ENCODE measurements around the gene UGT1A9.

The UGT1A9 gene

GRCh38 chr2:233796254-233796653 is 124.6 kb downstream of the UGT1A9 start:
- no peak for DNase-seq
- no peaks in the 10 kb centered on the region for H3K36me3 ChIP-seq (replicated peaks; ENCODE audit: insufficient read depth, low read length)
- no peak overlapping the region for H3K4me3 ChIP-seq (ENCODE audit: low read length)
- H3K27ac ChIP-seq (ENCODE audit: low read length) = no peak overlapping the region
- H2AFZ ChIP-seq (ENCODE audit: low read length) = no peak overlapping the region
- H3K9me2 ChIP-seq (replicated peaks; ENCODE audit: insufficient read depth, low read length) = no peaks in the 10 kb centered on the region
- TF ChIP-seq EZH2 (optimal IDR thresholded peaks at IDR 0.05; ENCODE audit: low read depth, low read length) = no peak
- TF ChIP-seq, protein P1, sequence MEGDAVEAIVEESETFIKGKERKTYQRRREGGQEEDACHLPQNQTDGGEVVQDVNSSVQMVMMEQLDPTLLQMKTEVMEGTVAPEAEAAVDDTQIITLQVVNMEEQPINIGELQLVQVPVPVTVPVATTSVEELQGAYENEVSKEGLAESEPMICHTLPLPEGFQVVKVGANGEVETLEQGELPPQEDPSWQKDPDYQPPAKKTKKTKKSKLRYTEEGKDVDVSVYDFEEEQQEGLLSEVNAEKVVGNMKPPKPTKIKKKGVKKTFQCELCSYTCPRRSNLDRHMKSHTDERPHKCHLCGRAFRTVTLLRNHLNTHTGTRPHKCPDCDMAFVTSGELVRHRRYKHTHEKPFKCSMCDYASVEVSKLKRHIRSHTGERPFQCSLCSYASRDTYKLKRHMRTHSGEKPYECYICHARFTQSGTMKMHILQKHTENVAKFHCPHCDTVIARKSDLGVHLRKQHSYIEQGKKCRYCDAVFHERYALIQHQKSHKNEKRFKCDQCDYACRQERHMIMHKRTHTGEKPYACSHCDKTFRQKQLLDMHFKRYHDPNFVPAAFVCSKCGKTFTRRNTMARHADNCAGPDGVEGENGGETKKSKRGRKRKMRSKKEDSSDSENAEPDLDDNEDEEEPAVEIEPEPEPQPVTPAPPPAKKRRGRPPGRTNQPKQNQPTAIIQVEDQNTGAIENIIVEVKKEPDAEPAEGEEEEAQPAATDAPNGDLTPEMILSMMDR (IDR thresholded peaks at IDR 0.05; ENCODE audit: low read length) = no peak
- no peak for TF ChIP-seq EZH2phosphoT487 (IDR thresholded peaks at IDR 0.05; ENCODE audit: low read length)
- no peak overlapping the region for H3K9ac ChIP-seq (ENCODE audit: low read length)
- no peak overlapping the region for H3K4me2 ChIP-seq (ENCODE audit: low read depth, low read length)
- H3K27me3 ChIP-seq (replicated peaks; ENCODE audit: insufficient read depth, low read length) = no peaks in the 10 kb centered on the region
- H3F3A ChIP-seq (ENCODE audit: insufficient read depth, low read length) = no peaks in the 10 kb centered on the region
- H3K9me3 ChIP-seq (replicated peaks; ENCODE audit: insufficient read depth, low read length) = no peaks in the 10 kb centered on the region
- peaks cover 5% of the 10 kb centered on the region for H3K4me1 ChIP-seq (ENCODE audit: low read length)
- no peaks in the 10 kb centered on the region for H3K79me2 ChIP-seq (ENCODE audit: low read length)
- H4K20me1 ChIP-seq (ENCODE audit: insufficient read depth, low read length) = no peaks in the 10 kb centered on the region

DNA sequence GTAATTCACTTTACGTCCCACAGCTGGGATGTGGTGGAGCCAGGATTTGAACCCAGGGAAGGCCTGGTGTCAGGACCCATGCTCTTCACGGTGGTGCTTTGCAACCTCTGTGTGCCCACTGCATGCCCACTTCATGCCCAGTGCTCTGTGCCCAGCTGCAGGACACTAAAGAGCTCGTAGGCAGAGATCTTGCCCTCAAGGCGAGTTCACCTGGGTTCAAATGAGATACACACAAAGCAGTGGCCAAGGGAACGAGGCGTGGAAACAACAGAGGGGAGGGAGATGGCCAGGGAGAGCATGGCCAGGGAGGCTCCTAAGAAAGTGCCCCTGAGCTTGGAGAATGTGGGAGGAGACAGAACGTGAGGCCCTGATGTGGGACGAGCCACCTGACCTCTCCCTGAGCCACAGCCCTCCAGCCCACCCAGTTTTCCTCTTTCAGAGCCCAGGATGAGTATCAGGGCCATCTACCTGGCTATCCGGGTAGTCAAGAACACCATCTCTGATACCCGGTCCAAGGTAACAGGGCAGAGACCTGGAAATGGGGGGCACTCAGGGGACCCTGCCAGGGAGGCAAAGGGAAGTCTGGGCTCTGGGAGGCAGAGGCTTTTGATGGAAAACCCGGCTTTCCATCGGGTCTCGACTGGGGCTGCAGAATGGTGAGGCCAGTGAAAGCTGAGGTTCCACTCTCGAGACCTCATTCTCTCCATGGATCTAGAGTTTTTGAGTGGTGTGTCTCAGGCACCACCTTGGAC is 126.8 kb downstream of the UGT1A9 start:
- Histone ChIP-seq H3K27ac (ENCODE audit: low read length) (no peak overlapping the region), H3K27me3 (replicated peaks; ENCODE audit: insufficient read depth, low read length) (no peaks in the 10 kb centered on the region), H2AFZ (ENCODE audit: low read length) (no peak overlapping the region), H3K4me2 (ENCODE audit: low read depth, low read length) (no peak overlapping the region), H3K36me3 (replicated peaks; ENCODE audit: insufficient read depth, low read length) (no peaks in the 10 kb centered on the region), H3K79me2 (ENCODE audit: low read length) (no peaks in the 10 kb centered on the region), H3K4me3 (ENCODE audit: low read length) (no peak overlapping the region), H3F3A (ENCODE audit: insufficient read depth, low read length) (no peaks in the 10 kb centered on the region), H3K9me3 (replicated peaks; ENCODE audit: insufficient read depth, low read length) (no peaks in the 10 kb centered on the region), H3K9ac (ENCODE audit: low read length) (no peak overlapping the region), H3K9me2 (replicated peaks; ENCODE audit: insufficient read depth, low read length) (no peaks in the 10 kb centered on the region), H4K20me1 (ENCODE audit: insufficient read depth, low read length) (no peaks in the 10 kb centered on the region), H3K4me1 (ENCODE audit: low read length) (peaks cover 11% of the 10 kb centered on the region)
- DNase-seq = no peak
- TF ChIP-seq, protein P1 (IDR thresholded peaks at IDR 0.05; ENCODE audit: low read length) = no peak
- TF ChIP-seq EZH2phosphoT487 (IDR thresholded peaks at IDR 0.05; ENCODE audit: low read length) (no peak), EZH2 (optimal IDR thresholded peaks at IDR 0.05; ENCODE audit: low read depth, low read length) (no peak)

DNA sequence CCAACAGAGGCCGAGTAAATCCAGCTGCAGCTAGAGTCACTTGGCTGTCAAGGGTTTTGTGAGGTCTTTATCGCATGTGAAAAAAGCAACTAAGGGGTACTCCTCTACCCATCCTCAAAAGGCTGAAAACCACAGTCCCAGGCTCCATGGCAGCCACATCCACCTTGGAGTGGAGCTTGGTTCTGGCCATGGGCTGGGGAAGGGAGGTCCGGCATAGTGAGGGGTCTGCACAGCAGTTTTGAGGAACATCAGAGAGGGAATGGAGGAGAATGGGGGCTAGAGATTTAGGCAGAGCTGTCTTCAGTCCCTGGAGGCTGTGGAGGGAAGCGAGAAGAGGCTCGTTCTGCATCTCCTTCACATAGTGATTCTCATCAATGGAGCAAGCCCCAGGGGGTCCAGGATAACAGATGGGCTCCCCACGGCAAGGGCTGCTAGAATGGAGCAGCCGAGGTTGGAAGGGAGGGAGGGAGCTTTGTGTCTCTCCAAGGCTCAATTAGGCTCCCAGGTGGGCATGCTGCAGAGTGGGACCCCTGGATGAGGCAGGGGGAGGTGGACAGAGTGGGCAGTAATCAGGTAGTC is 127.5 kb downstream of the UGT1A9 start:
- no peaks in the 10 kb centered on the region for H3F3A ChIP-seq (ENCODE audit: insufficient read depth, low read length)
- no peaks in the 10 kb centered on the region for H4K20me1 ChIP-seq (ENCODE audit: insufficient read depth, low read length)
- H3K27me3 ChIP-seq (replicated peaks; ENCODE audit: insufficient read depth, low read length) = no peaks in the 10 kb centered on the region
- peaks cover 11% of the 10 kb centered on the region for H3K4me1 ChIP-seq (ENCODE audit: low read length)
- no peak overlapping the region for H3K4me2 ChIP-seq (ENCODE audit: low read depth, low read length)
- no peak for TF ChIP-seq EZH2phosphoT487 (IDR thresholded peaks at IDR 0.05; ENCODE audit: low read length)
- no peak for TF ChIP-seq EZH2 (optimal IDR thresholded peaks at IDR 0.05; ENCODE audit: low read depth, low read length)
- TF ChIP-seq, protein P1 (IDR thresholded peaks at IDR 0.05; ENCODE audit: low read length) = no peak
- no peak overlapping the region for H3K27ac ChIP-seq (ENCODE audit: low read length)
- no peak for DNase-seq
- no peaks in the 10 kb centered on the region for H3K79me2 ChIP-seq (ENCODE audit: low read length)
- H3K36me3 ChIP-seq (replicated peaks; ENCODE audit: insufficient read depth, low read length) = no peaks in the 10 kb centered on the region
- no peak overlapping the region for H2AFZ ChIP-seq (ENCODE audit: low read length)
- no peaks in the 10 kb centered on the region for H3K9me2 ChIP-seq (replicated peaks; ENCODE audit: insufficient read depth, low read length)
- H3K9me3 ChIP-seq (replicated peaks; ENCODE audit: insufficient read depth, low read length) = no peaks in the 10 kb centered on the region
- no peak overlapping the region for H3K4me3 ChIP-seq (ENCODE audit: low read length)
- H3K9ac ChIP-seq (ENCODE audit: low read length) = no peak overlapping the region

Measured in MM.1S (cell line).